WERI-Rb-1 (cell line): ENCODE data around the gene SV2A.

ENCODE experiments used
- DNase-seq: peaks from one replicate; pipeline ENCODE4 v3.0.0-alpha.2; 2020
- H3K27ac ChIP-seq: fragments of 250-450 bp; sonication (Bioruptor Pico); 2 replicates; pipeline ENCODE4 v1.5.1; 2020; ENCODE audit warnings: mild to moderate bottlenecking, moderate library complexity
- H3K27me3 ChIP-seq: fragments of 250-450 bp; sonication (Bioruptor Pico); 2 replicates; pipeline ENCODE4 v1.5.1; 2021; ENCODE audit warnings: mild to moderate bottlenecking, low read depth, moderate library complexity; ENCODE audit not compliant: insufficient read depth, severe bottlenecking
- H3K36me3 ChIP-seq: fragments of 250-450 bp; sonication (Bioruptor Pico); 2 replicates; pipeline ENCODE4 v1.5.1; 2020; ENCODE audit warnings: mild to moderate bottlenecking, moderate library complexity
- H3K4me3 ChIP-seq: 2 replicates; pipeline ENCODE4 v1.5.1; 2011; ENCODE audit warnings: low read depth, mild to moderate bottlenecking, control low read depth, low read length
- H3K9me3 ChIP-seq: fragments of 250-450 bp; sonication (Bioruptor Pico); 2 replicates; pipeline ENCODE4 v1.5.1; 2021; ENCODE audit warnings: mild to moderate bottlenecking, moderate library complexity; ENCODE audit not compliant: severe bottlenecking
- CTCF ChIP-seq: IDR thresholded peaks from 2 replicates; pipeline ENCODE4 v1.5.1; 2011; ENCODE audit warnings: low read depth, mild to moderate bottlenecking, control low read depth, inconsistent platforms, low read length

Gene SV2A

GRCh38 chr1:149906570-149907075 lies 11.0 kb downstream of the SV2A start:
- no peaks in the 10 kb centered on the region for H3K27me3 ChIP-seq
- TF ChIP-seq CTCF, result no peak
- H3K27ac ChIP-seq, result no peak overlapping the region
- H3K4me3 ChIP-seq, result no peak overlapping the region
- H3K9me3 ChIP-seq, result no peaks in the 10 kb centered on the region
- H3K36me3 ChIP-seq, result peaks cover 93% of the 10 kb centered on the region
- DNase-seq, result no peak

- Histone ChIP-seq H3K4me3 (no peak overlapping the region), H3K27ac (peak overlapping the region; percentile 36; the same call in 1 of the 2 replicates), H3K9me3 (no peaks in the 10 kb centered on the region), H3K36me3 (peaks cover 67% of the 10 kb centered on the region), H3K27me3 (no peaks in the 10 kb centered on the region)
- peak; percentile 58 for DNase-seq
- TF ChIP-seq CTCF, result no peak
Observed at GRCh38 chr1:149903836-149904491, 13.7 kb downstream of the SV2A start.

- Histone ChIP-seq H3K27ac (peak within 1 kb of the TSS; percentile 53), H3K27me3 (no peaks in the 10 kb centered on the region)
- peak; percentile 83 for DNase-seq
Observed at GRCh38 chr1:149899460-149900284, 18.0 kb downstream of the SV2A start, which contains the start of gene BOLA1. TSS of gene BOLA1 (plus strand) at chr1:149899568. CDS start at chr1:149900060, 492 bp downstream.

GRCh38 chr1:149896575-149896974 lies 21.1 kb downstream of the SV2A start:
- TF ChIP-seq CTCF, result no peak
- no peak for DNase-seq
- no peaks in the 10 kb centered on the region for H3K9me3 ChIP-seq
- H3K27me3 ChIP-seq, result no peaks in the 10 kb centered on the region
- no peaks in the 10 kb centered on the region for H3K36me3 ChIP-seq
- H3K27ac ChIP-seq, result no peak overlapping the region
- no peak overlapping the region for H3K4me3 ChIP-seq

More at GRCh38 chr1:149899460-149900284, 18.0 kb downstream of the SV2A start, which contains the start of gene BOLA1:
- no peak for TF ChIP-seq CTCF
- H3K9me3 ChIP-seq, result no peaks in the 10 kb centered on the region
- H3K4me3 ChIP-seq, result peak within 1 kb of the TSS; percentile 39
- H3K36me3 ChIP-seq, result peaks cover 24% of the 10 kb centered on the region

GRCh38 chr1:149888999-149889289 lies 28.7 kb downstream of the SV2A start:
- Histone ChIP-seq H3K27me3 (no peaks in the 10 kb centered on the region), H3K36me3 (no peaks in the 10 kb centered on the region; the same call in 1 of the 2 replicates), H3K9me3 (no peaks in the 10 kb centered on the region), H3K27ac (peak overlapping the region; percentile 89), H3K4me3 (peak overlapping the region; percentile 74)
- DNase-seq, result peak; percentile 9
- no peak for TF ChIP-seq CTCF
